ENCODE data around the gene PIEZO2. TPM values are rescaled to one million over a fixed set of nuclear protein-coding genes. Genes with fewer than 3 reads are reported as not detected.

Gene PIEZO2
- total RNA-seq, 1 experiment from 2014 or later = 0.57 TPM

GRCh38 chr18:10822456-10822855 is 326.9 kb downstream of the PIEZO2 start:
- no peaks in the 10 kb centered on the region for H3K27me3 ChIP-seq (ENCODE audit: control insufficient read depth, insufficient read depth, low read length)
- no peak overlapping the region for H3K27ac ChIP-seq (ENCODE audit: low read length)
- intact Hi-C loops (cut with micrococcal nuclease; ENCODE audit: unreplicated experiment) = no loop called here
- ChIA-PET CTCF (no interaction called here), POLR2A (no interaction called here)
- H3K4me1 ChIP-seq (ENCODE audit: control insufficient read depth, insufficient read depth, low read length) = no peaks in the 10 kb centered on the region
- ATAC-seq = no peak
- BruUV-seq (replicated peaks) = no TSS peak
- in situ Hi-C loops (cut with HindIII; ENCODE audit: low pct_unique_long_range_greater_than_20kb, low sequenced_read_pairs) = no loop called here
- H3K4me3 ChIP-seq (ENCODE audit: low read depth in 2 of 2, low read length in 2 of 2) = no peak overlapping the region
- no peaks in the 10 kb centered on the region for H3K36me3 ChIP-seq (ENCODE audit: control insufficient read depth, insufficient read depth, low read length)
- H3K9me3 ChIP-seq (ENCODE audit: control insufficient read depth, insufficient read depth, low read depth, low read length) = no peaks in the 10 kb centered on the region
- DNase-seq (ENCODE audit: low read depth, low spot score) = no peak
- TF ChIP-seq REST (IDR thresholded peaks at IDR 0.05; ENCODE audit: insufficient read depth in 1 of 2, low read depth in 2 of 2, low read length in 1 of 2) (no peak), TCF7L2 (IDR thresholded peaks at IDR 0.05; ENCODE audit: low read depth, low read length) (no peak), SIN3A (IDR thresholded peaks at IDR 0.05; ENCODE audit: borderline replicate concordance, insufficient read depth, low read depth, low read length) (no peak), POLR2AphosphoS5 (IDR thresholded peaks at IDR 0.05; ENCODE audit: low read depth, low read length) (no peak)
- TF ChIP-seq, protein P1, sequence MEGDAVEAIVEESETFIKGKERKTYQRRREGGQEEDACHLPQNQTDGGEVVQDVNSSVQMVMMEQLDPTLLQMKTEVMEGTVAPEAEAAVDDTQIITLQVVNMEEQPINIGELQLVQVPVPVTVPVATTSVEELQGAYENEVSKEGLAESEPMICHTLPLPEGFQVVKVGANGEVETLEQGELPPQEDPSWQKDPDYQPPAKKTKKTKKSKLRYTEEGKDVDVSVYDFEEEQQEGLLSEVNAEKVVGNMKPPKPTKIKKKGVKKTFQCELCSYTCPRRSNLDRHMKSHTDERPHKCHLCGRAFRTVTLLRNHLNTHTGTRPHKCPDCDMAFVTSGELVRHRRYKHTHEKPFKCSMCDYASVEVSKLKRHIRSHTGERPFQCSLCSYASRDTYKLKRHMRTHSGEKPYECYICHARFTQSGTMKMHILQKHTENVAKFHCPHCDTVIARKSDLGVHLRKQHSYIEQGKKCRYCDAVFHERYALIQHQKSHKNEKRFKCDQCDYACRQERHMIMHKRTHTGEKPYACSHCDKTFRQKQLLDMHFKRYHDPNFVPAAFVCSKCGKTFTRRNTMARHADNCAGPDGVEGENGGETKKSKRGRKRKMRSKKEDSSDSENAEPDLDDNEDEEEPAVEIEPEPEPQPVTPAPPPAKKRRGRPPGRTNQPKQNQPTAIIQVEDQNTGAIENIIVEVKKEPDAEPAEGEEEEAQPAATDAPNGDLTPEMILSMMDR (IDR thresholded peaks at IDR 0.05) = no peak

DNA sequence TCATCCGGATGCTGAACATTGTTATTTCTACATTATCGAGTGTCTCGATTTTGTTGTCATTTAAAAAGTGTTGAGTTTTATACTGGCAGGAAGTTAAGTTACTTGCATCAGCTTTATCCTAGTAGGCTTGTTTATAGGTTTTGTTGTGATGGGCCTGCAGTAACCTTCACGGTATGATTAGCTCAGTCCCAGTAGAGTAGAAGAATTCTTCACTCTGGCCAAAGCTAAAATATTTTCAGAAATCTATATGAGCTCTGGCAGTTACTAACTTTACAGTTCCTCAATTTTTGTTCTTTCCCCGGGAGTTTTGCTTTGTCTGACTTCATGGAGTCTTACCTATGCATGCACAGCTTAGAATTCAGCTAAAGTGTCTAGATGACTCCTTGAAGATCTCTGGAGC is 328.7 kb downstream of the PIEZO2 start:
- Histone ChIP-seq H3K4me1 (ENCODE audit: control insufficient read depth, insufficient read depth, low read length) (no peaks in the 10 kb centered on the region), H3K4me3 (ENCODE audit: low read depth in 2 of 2, low read length in 2 of 2) (no peak overlapping the region), H3K9me3 (ENCODE audit: control insufficient read depth, insufficient read depth, low read depth, low read length) (no peaks in the 10 kb centered on the region), H3K36me3 (ENCODE audit: control insufficient read depth, insufficient read depth, low read length) (no peaks in the 10 kb centered on the region), H3K27ac (ENCODE audit: low read length) (no peak overlapping the region), H3K27me3 (ENCODE audit: control insufficient read depth, insufficient read depth, low read length) (no peaks in the 10 kb centered on the region)
- in situ Hi-C loops (cut with HindIII; ENCODE audit: low pct_unique_long_range_greater_than_20kb, low sequenced_read_pairs) = no loop called here
- TF ChIP-seq, protein P1 (IDR thresholded peaks at IDR 0.05) = no peak
- TF ChIP-seq POLR2AphosphoS5 (IDR thresholded peaks at IDR 0.05; ENCODE audit: low read depth, low read length) = no peak
- TF ChIP-seq TCF7L2 (IDR thresholded peaks at IDR 0.05; ENCODE audit: low read depth, low read length) = no peak
- TF ChIP-seq SIN3A (IDR thresholded peaks at IDR 0.05; ENCODE audit: borderline replicate concordance, insufficient read depth, low read depth, low read length) = no peak
- no peak for TF ChIP-seq REST (IDR thresholded peaks at IDR 0.05; ENCODE audit: insufficient read depth in 1 of 2, low read depth in 2 of 2, low read length in 1 of 2)
- no TSS peak for BruUV-seq (replicated peaks)
- ATAC-seq (no peak), DNase-seq (ENCODE audit: low read depth, low spot score) (no peak)
- ChIA-PET CTCF (interaction anchor here (0.6 kb wide), 1 partner anchor 969 kb away, joined by 3 read pairs; no protein-coding TSS in a partner anchor), POLR2A (no interaction called here)
- intact Hi-C loops (cut with micrococcal nuclease; ENCODE audit: unreplicated experiment) = no loop called here

All from Panc1 (cell line).